Esophagus muscularis mucosa (tissue), 4 donors: ENCODE measurements around the gene MSX1. TPM values are rescaled to one million over a fixed set of nuclear protein-coding genes. Genes with fewer than 3 reads are reported as not detected.

Experiments
- DNase-seq: peaks from one replicate; pipeline ENCODE4 v3.0.0-alpha.2; 2017; ENCODE audit errors: extremely low spot score
- H3K27ac ChIP-seq, 4 donors: fragments of 200-600 bp; sonication (generic); replicated peaks in 1 of 4; 1 replicate in 3 of 4; 2 replicates in 1 of 4; pipeline ENCODE4 v1.5.1; 2016 to 2019; ENCODE audit warnings: mild to moderate bottlenecking in 1 of 4
- H3K27me3 ChIP-seq, 4 donors: fragments of 200-600 bp; sonication (generic); one replicate each; pipeline versions ENCODE4 v1.5.1 to v1.6.0; 2016 to 2019
- H3K36me3 ChIP-seq, 4 donors: fragments of 200-600 bp; sonication (generic); one replicate each; pipeline ENCODE4 v1.5.1; 2016 to 2019
- H3K4me1 ChIP-seq, 4 donors: fragments of 200-600 bp; sonication (generic); one replicate each; pipeline ENCODE4 v1.5.1; 2016 to 2019
- H3K4me3 ChIP-seq, 4 donors: fragments of 200-600 bp; sonication (generic); 1 replicate in 2 of 4; 2 replicates in 2 of 4; pipeline ENCODE4 v1.5.1; 2016 to 2019; ENCODE audit warnings: mild to moderate bottlenecking in 4 of 4, moderate library complexity in 1 of 4
- H3K9me3 ChIP-seq, 4 donors: fragments of 200-600 bp; sonication (generic); 1 replicate in 3 of 4; 2 replicates in 1 of 4; pipeline ENCODE4 v1.5.1; 2016 to 2019
- EP300 ChIP-seq: sonication (generic); formaldehyde crosslinking; IDR thresholded peaks from one replicate; pipeline ENCODE4 v1.6.1; 2017; ENCODE audit warnings: antibody characterized with exemption
- POLR2A ChIP-seq: fragments of 450-650 bp; IDR thresholded peaks from one replicate; pipeline ENCODE4 v1.6.1; 2017; ENCODE audit warnings: antibody characterized with exemption, moderate library complexity, mild to moderate bottlenecking, low read depth
- POLR2AphosphoS5 ChIP-seq, 2 donors: sonication (generic); formaldehyde crosslinking; IDR thresholded peaks; one replicate each; pipeline ENCODE4 v1.6.1; 2017; ENCODE audit warnings: antibody characterized with exemption in 2 of 2
- WGBS: methylation state at CpG from one replicate; pipeline ENCODE4 v1.1.5; 2018; 5-methylcytosine and 5-hydroxymethylcytosine counted together
- intact Hi-C: fragments of 100-400 bp; cut with DNase I; formaldehyde crosslinking; loops from one replicate; pipeline ENCODE4 v1.15.1; 2023
- total RNA-seq, 4 donors: library from RNA; depleted of rRNA; stranded (reverse); fragments of >200 nt; gene quantifications; one replicate each; pipeline versions ENCODE4 v1.1.0 to v1.2.1, GENCODE V29; 2016
- TF ChIP-seq, protein P1 (sequence below), 3 experiments: fragments of 200-600 bp in 2 of 3; fragments of 450-650 bp in 1 of 3; sonication (generic) in 2 of 3; IDR thresholded peaks; one replicate each; pipeline ENCODE4 v1.5.1; 2017 to 2019; ENCODE audit warnings: antibody characterized with exemption in 3 of 3, mild to moderate bottlenecking in 2 of 3, moderate library complexity in 1 of 3

MSX1 gene
- total RNA-seq, 4 donors from 2014 or later: 2.9 to 6.3 (median 4.3) TPM

- H3K27ac ChIP-seq: no peak overlapping the region
- WGBS: 11% methylated on average over 27 of the region's 33 CpGs
- TF ChIP-seq POLR2A (no peak), POLR2AphosphoS5 (IDR thresholded peaks at IDR 0.05) (no peak), EP300 (no peak)
- TF ChIP-seq, protein P1, sequence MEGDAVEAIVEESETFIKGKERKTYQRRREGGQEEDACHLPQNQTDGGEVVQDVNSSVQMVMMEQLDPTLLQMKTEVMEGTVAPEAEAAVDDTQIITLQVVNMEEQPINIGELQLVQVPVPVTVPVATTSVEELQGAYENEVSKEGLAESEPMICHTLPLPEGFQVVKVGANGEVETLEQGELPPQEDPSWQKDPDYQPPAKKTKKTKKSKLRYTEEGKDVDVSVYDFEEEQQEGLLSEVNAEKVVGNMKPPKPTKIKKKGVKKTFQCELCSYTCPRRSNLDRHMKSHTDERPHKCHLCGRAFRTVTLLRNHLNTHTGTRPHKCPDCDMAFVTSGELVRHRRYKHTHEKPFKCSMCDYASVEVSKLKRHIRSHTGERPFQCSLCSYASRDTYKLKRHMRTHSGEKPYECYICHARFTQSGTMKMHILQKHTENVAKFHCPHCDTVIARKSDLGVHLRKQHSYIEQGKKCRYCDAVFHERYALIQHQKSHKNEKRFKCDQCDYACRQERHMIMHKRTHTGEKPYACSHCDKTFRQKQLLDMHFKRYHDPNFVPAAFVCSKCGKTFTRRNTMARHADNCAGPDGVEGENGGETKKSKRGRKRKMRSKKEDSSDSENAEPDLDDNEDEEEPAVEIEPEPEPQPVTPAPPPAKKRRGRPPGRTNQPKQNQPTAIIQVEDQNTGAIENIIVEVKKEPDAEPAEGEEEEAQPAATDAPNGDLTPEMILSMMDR (IDR thresholded peaks at IDR 0.05): no peak
- H3K27me3 ChIP-seq: peaks cover 13 to 100% (median 74%) of the 10 kb centered on the region in 4 donors
- no peak overlapping the region for H3K4me3 ChIP-seq
- no peak for DNase-seq
- intact Hi-C loops: no loop called here
- peaks cover 43 to 80% (median 67%) of the 10 kb centered on the region in 4 donors for H3K4me1 ChIP-seq
- H3K9me3 ChIP-seq: peaks cover 0 to 5% (median 0%) of the 10 kb centered on the region in 4 donors
- no peaks in the 10 kb centered on the region for H3K36me3 ChIP-seq
Measured at GRCh38 chr4:4855301-4856070, 4.0 kb upstream of the MSX1 start.

GRCh38 chr4:4856071-4857000 is 3.1 kb upstream of the MSX1 start:
- H3K4me1 ChIP-seq: peaks cover 51 to 88% (median 76%) of the 10 kb centered on the region in 4 donors
- WGBS: 3% methylated on average over 40 of the region's 61 CpGs
- no peaks in the 10 kb centered on the region for H3K36me3 ChIP-seq
- H3K27ac ChIP-seq: no peak overlapping the region
- intact Hi-C loops: no loop called here
- TF ChIP-seq, protein P1 (IDR thresholded peaks at IDR 0.05): no peak
- TF ChIP-seq POLR2AphosphoS5 (IDR thresholded peaks at IDR 0.05) (no peak), POLR2A (no peak), EP300 (no peak)
- peak overlapping the region; percentile 18 to 45 (median 40) for H3K4me3 ChIP-seq
- no peak for DNase-seq
- peaks cover 0 to 5% (median 0%) of the 10 kb centered on the region in 4 donors for H3K9me3 ChIP-seq
- H3K27me3 ChIP-seq: peaks cover 13 to 100% (median 81%) of the 10 kb centered on the region in 4 donors

DNA sequence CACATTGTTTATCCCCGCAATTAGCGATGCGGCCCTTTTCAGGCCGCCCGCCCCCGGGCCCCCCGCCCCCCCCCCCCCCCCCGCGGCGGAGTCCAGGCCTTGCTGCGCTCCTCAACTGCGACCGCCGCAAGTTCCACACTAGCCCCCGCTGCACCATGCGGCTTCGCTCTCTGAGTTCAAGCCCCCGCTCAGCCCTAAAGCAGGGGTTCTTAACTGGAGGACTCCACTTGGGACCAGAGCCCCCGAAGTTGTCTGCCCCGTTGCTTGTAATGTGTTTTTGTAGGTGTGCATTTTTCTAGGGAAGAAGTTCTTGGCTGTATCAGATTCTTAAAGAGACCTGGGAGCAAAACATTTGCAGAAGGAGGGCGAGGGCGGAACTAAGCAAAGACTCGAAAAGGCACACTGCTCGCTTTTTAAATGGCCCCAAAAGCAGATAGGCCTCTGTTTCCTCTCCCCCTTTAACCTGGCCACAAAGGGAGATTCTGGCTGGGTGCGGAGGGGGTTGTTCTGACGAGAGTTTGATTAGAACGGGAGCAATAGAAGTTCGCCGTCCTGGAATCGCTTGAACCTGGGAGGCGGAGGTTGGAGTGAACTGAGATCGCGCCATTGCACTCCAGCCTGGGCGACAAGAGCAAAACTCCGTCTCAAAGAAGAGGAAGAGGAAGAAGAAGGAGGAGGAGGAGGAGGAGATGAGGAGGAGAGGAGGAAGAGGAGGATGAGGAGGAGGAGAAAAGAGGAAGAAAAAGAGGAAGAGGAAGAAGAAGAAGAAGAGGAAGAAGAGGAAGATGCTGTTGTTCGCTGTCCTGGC is 2.3 kb upstream of the MSX1 start:
- Histone ChIP-seq H3K4me3 (peak overlapping the region; percentile 18 to 45 (median 40)), H3K4me1 (peaks cover 58 to 97% (median 84%) of the 10 kb centered on the region in 4 donors), H3K27ac (no peak overlapping the region), H3K36me3 (no peaks in the 10 kb centered on the region), H3K9me3 (peaks cover 0 to 5% (median 0%) of the 10 kb centered on the region in 4 donors), H3K27me3 (peaks cover 12 to 100% (median 84%) of the 10 kb centered on the region in 4 donors)
- intact Hi-C loops: no loop called here
- WGBS: 20% methylated on average over 28 of the region's 36 CpGs
- TF ChIP-seq, protein P1 (IDR thresholded peaks at IDR 0.05): no peak
- no peak for TF ChIP-seq POLR2A
- no peak for TF ChIP-seq POLR2AphosphoS5 (IDR thresholded peaks at IDR 0.05)
- TF ChIP-seq EP300: no peak
- DNase-seq: no peak

GRCh38 chr4:4857809-4858508 is 1.5 kb upstream of the MSX1 start:
- no peak overlapping the region for H3K27ac ChIP-seq
- peaks cover 52 to 96% (median 77%) of the 10 kb centered on the region in 4 donors for H3K4me1 ChIP-seq
- intact Hi-C loops: no loop called here
- no peak for DNase-seq
- H3K4me3 ChIP-seq: no peak overlapping the region
- 25% methylated on average over 40 of the region's 42 CpGs for WGBS
- peaks cover 8 to 100% (median 86%) of the 10 kb centered on the region in 4 donors for H3K27me3 ChIP-seq
- peaks cover 0 to 5% (median 0%) of the 10 kb centered on the region in 4 donors for H3K9me3 ChIP-seq
- TF ChIP-seq, protein P1 (IDR thresholded peaks at IDR 0.05): no peak
- TF ChIP-seq POLR2AphosphoS5 (IDR thresholded peaks at IDR 0.05) (no peak), EP300 (no peak), POLR2A (no peak)
- peaks cover 0 to 5% (median 2%) of the 10 kb centered on the region in 4 donors for H3K36me3 ChIP-seq
